Subcutaneous abdominal adipose tissue (tissue), 5 donors: ENCODE measurements around the gene UCHL1.
"Not testable (repeated sequence)": the region's sequence is repeated elsewhere in the genome, so short reads cannot be mapped to it uniquely, and the experiment has no call there.

Experiments
- H3K27ac ChIP-seq: one replicate; pipeline ENCODE4 v1.7.0; 2013; ENCODE audit warnings: low read depth, mild to moderate bottlenecking, inconsistent platforms, low read length, moderate library complexity
- H3K27me3 ChIP-seq, 5 donors: one replicate each; pipeline ENCODE4 v1.7.0; 2013; ENCODE audit warnings: low read length in 5 of 5, inconsistent platforms in 1 of 5; ENCODE audit not compliant: control insufficient read depth in 5 of 5, insufficient read depth in 4 of 5
- H3K36me3 ChIP-seq, 5 donors: one replicate each; pipeline ENCODE4 v1.7.0; 2013; ENCODE audit warnings: low read length in 5 of 5; ENCODE audit not compliant: control insufficient read depth in 5 of 5, insufficient read depth in 5 of 5
- H3K4me1 ChIP-seq, 5 donors: one replicate each; pipeline ENCODE4 v1.7.0; 2013; ENCODE audit warnings: low read length in 5 of 5, mild to moderate bottlenecking in 3 of 5, moderate library complexity in 1 of 5; ENCODE audit not compliant: control insufficient read depth in 5 of 5, insufficient read depth in 5 of 5
- H3K4me3 ChIP-seq, 5 donors: one replicate each; pipeline ENCODE4 v1.7.0; 2013; ENCODE audit warnings: low read length in 5 of 5, low read depth in 1 of 5
- H3K9ac ChIP-seq, 5 donors: one replicate each; pipeline ENCODE4 v1.7.0; 2013; ENCODE audit warnings: low read length in 5 of 5, mild to moderate bottlenecking in 4 of 5, moderate library complexity in 3 of 5
- H3K9me3 ChIP-seq, 5 donors: one replicate each; pipeline ENCODE4 v1.7.0; 2013; ENCODE audit warnings: low read length in 5 of 5; ENCODE audit not compliant: control insufficient read depth in 5 of 5
- donor health status: healthy.
- donor health status: healthy.
- donor health status: healthy.
- donor health status: healthy.
- donor health status: healthy.

The UCHL1 gene

DNA sequence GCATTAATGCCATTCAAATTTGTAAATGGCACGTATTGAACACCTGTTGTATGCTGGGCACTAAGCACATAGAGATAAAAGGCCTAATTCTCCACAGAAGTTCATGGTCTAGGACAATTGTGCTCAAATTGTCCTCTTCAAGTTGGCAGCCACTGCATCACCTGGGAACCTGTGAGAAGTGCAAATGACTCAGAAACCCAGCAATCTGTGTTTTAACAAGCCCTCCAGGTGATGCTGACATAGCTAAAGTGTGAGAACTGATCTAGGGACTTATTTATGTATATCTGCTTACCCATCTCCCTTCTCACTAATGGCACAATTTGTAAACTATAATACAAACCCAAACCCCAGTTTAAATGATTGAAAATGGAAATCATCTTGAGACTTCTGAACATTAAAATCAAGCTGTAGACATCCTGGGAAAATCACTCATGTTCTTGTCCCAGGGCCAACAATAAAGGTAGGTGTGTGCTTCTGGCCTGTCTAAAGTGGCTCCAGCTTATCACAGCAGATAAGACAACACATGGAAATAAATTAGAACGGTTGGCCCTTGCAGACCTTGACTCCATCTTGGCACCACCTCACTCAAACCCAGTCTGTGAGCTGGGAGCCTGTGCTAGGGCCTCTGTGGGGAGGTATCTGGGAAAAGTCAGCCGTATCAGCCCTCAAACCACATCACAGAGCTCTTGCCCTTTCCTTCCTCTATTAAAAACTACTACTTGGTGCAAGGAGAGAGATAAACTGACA, 46.8 kb downstream of the UCHL1 start:
- Histone ChIP-seq H3K27ac (no peak overlapping the region), H3K4me1 (no peaks in the 10 kb centered on the region), H3K36me3 (no peaks in the 10 kb centered on the region), H3K27me3 (no peaks in the 10 kb centered on the region), H3K4me3 (no peak overlapping the region), H3K9ac (no peak overlapping the region), H3K9me3 (peaks cover 0 to 3% (median 0%) of the 10 kb centered on the region in 5 donors)

DNA sequence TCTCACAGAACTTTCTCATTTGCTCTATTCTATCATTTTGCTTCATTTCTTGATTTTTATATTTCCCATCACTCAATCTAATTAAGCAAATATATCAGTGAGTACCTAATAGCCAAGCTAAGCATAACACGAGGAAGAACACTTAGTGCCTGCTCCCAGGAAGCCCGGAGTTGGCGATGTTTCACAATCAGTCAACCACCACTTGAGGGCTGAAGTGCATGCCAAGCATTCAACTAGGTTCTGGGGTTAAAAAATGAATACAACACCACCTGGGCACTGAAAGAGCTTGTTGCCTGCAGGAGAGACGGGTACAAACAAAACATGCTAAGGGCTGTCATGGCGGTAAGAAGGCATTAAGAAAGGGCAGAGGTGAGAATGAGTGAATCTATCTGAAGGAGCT, 47.5 kb downstream of the UCHL1 start:
- no peak overlapping the region for H3K9ac ChIP-seq
- no peak overlapping the region for H3K4me3 ChIP-seq
- no peak overlapping the region for H3K27ac ChIP-seq
- H3K27me3 ChIP-seq: peaks cover 0 to 2% (median 0%) of the 10 kb centered on the region in 5 donors
- no peaks in the 10 kb centered on the region for H3K4me1 ChIP-seq
- H3K36me3 ChIP-seq: no peaks in the 10 kb centered on the region
- H3K9me3 ChIP-seq: peaks cover 0 to 3% (median 0%) of the 10 kb centered on the region in 5 donors

DNA sequence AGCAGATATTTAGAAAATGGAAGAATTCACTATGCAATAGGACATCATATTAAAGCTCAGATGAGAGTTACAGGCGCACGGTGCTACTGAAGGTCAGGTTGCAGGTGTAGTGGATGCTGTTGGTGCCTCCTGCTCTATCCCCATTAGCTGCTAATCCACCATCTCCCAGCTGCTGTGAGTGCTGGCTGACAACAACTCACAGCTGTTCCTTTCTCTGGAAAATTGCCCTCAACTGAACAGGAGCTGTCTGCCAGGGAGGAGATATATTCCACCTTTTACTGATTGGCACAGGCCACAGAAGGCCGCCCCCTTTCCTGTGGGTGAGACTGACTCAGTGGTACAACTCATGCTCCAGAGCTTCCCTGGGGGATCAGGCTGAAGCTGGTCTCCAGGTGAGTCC, 48.7 kb downstream of the UCHL1 start:
- no peak overlapping the region for H3K27ac ChIP-seq
- H3K4me1 ChIP-seq: no peaks in the 10 kb centered on the region

DNA sequence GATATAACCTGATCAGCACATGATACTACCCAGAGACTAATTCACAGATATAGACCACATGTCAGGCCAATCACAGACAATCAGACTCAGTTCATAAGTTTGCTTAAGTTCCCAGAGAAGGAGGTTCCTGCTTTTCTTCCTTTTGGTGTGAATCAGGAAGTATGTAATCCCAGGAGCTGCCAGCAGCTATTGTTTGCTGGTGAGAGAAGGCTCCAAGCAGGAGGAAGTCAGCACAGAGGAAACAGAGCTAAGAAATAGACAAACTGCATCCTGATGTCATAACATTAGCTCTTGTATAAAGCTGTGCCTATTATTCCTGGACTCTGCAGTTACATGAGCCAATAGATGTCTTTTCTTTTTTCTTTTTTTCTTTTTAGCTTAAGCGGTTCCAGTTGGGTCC, 50.9 kb downstream of the UCHL1 start:
- Histone ChIP-seq H3K4me1 (no peaks in the 10 kb centered on the region), H3K4me3 (no peak overlapping the region), H3K9ac (no peak overlapping the region), H3K36me3 (no peaks in the 10 kb centered on the region), H3K27me3 (peaks cover 0 to 2% (median 0%) of the 10 kb centered on the region in 5 donors), H3K27ac (no peak overlapping the region), H3K9me3 (peaks cover 0 to 3% (median 0%) of the 10 kb centered on the region in 5 donors)

More for the DNA sequence above, 48.7 kb downstream of the UCHL1 start:
- Histone ChIP-seq H3K27me3 (peaks cover 0 to 2% (median 0%) of the 10 kb centered on the region in 5 donors), H3K4me3 (no peak overlapping the region), H3K36me3 (no peaks in the 10 kb centered on the region), H3K9me3 (peaks cover 0 to 3% (median 0%) of the 10 kb centered on the region in 5 donors), H3K9ac (no peak overlapping the region)

DNA sequence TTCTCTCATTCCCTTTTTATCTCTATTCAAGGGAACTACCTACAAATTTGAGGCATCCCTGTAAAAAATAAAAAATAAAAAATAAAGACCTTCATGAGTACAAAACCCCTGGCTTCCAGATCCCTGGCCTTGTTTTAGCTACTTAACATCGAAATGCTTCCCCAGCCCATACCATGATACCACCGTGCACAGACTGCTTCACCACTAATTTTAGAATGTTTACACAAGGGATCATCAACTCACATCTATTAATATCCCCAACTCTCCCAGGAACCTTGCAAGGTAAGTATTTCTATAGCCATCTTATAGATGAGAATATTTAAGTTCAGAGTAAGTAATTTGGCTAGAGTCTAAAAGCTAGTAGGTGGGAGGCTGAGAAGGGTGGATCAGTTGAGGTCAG, 51.7 kb downstream of the UCHL1 start:
- H3K4me3 ChIP-seq: no peak overlapping the region
- no peaks in the 10 kb centered on the region for H3K36me3 ChIP-seq
- no peak overlapping the region for H3K27ac ChIP-seq
- H3K27me3 ChIP-seq: peaks cover 0 to 2% (median 0%) of the 10 kb centered on the region in 5 donors
- peaks cover 0 to 3% (median 0%) of the 10 kb centered on the region in 5 donors for H3K9me3 ChIP-seq
- no peaks in the 10 kb centered on the region for H3K4me1 ChIP-seq
- H3K9ac ChIP-seq: no peak overlapping the region

DNA sequence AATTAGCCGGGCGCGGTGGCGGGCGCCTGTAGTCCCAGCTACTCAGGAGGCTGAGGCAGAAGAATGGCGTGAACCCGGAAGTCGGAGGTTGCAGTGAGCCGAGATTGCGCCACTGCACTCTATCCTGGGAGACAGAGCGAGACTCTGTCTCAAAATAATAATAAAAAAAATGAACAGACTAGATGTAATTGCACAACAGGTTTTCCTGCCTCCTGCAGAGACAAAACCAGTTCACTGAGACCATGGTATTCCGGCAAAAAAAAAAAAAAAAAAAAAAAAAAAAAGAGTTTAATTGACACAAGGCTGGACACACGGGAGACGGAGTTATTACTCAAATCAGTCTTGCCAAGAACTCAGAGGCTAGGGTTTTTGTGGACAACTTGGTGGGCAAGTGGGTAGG, 58.7 kb downstream of the UCHL1 start:
- not testable (repeated sequence) for H3K9ac ChIP-seq, H3K27ac ChIP-seq, H3K36me3 ChIP-seq, H3K4me1 ChIP-seq, H3K27me3 ChIP-seq, H3K4me3 ChIP-seq, H3K9me3 ChIP-seq

DNA sequence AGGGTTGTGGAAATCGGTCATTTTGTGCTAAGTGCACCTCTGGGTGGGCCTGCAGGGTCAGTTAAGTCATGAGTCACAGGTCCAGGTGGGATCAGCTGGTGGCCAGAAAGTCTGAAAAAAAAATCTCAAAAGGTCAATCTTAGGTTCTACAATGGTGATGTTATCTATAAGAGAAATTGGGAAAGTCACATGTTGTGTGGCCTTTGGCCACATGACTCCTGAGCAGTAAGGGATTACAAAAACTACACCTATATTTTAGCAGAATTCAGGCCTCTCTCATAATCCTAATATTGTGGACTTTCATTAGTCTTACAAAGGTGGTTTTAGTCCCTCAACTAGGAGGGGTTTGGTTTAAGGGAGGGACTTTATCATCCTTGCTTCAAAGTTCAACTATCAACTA, 59.1 kb downstream of the UCHL1 start:
- Histone ChIP-seq H3K4me1 (no peaks in the 10 kb centered on the region), H3K9me3 (peaks cover 0 to 3% (median 0%) of the 10 kb centered on the region in 5 donors), H3K27me3 (no peaks in the 10 kb centered on the region), H3K4me3 (no peak overlapping the region), H3K36me3 (no peaks in the 10 kb centered on the region), H3K27ac (no peak overlapping the region), H3K9ac (no peak overlapping the region)
